ENCODE results near the gene SLC5A6. TPM values are rescaled to one million over a fixed set of nuclear protein-coding genes. Genes with fewer than 3 reads are reported as not detected.

SLC5A6 gene
- total RNA-seq, 2 donors from 2014 or later = 17.4 to 34.6 TPM

- Histone ChIP-seq H3K36me3 (replicated peaks in 1 of 2; ENCODE audit: insufficient read depth in 1 of 2, low read depth in 2 of 2) (peaks cover 0 to 18% of the 10 kb centered on the region in 2 donors), H3K27ac (no peak overlapping the region), H3K9me3 (no peaks in the 10 kb centered on the region), H3K4me3 (no peak overlapping the region), H3K4me1 (peaks cover 17% of the 10 kb centered on the region), H3K27me3 (no peaks in the 10 kb centered on the region)
- intact Hi-C loops (cut with DNase I) = no loop called here
- TF ChIP-seq POLR2A (IDR thresholded peaks at IDR 0.05) = no peak
- no peak for TF ChIP-seq CTCF (IDR thresholded peaks at IDR 0.05)
- 81 to 97% methylated on average over 3 of the region's 3 CpGs for WGBS, 2 donors
- no peak for ATAC-seq
- DNase-seq = no peak
Observed at GRCh38 chr2:27221166-27221565, 9.1 kb upstream of the SLC5A6 start.

- DNase-seq = no peak
- no peaks in the 10 kb centered on the region for H3K27me3 ChIP-seq
- intact Hi-C loops (cut with DNase I) = no loop called here
- no peak overlapping the region for H3K4me3 ChIP-seq
- H3K9me3 ChIP-seq = no peaks in the 10 kb centered on the region
- ATAC-seq = no peak
- no peak overlapping the region for H3K27ac ChIP-seq
- H3K4me1 ChIP-seq = peaks cover 17% of the 10 kb centered on the region
- TF ChIP-seq CTCF (IDR thresholded peaks at IDR 0.05) = no peak
- TF ChIP-seq POLR2A (IDR thresholded peaks at IDR 0.05) = no peak
- H3K36me3 ChIP-seq (replicated peaks in 1 of 2; ENCODE audit: insufficient read depth in 1 of 2, low read depth in 2 of 2) = peaks cover 0 to 12% of the 10 kb centered on the region in 2 donors
- 95 to 96% methylated on average over 7 of the region's 7 CpGs for whole genome bisulfite sequencing, 2 donors
Observed at GRCh38 chr2:27220091-27220490, 8.0 kb upstream of the SLC5A6 start.

GRCh38 chr2:27219091-27219490 lies 7.0 kb upstream of the SLC5A6 start:
- no peak for TF ChIP-seq POLR2A (IDR thresholded peaks at IDR 0.05)
- TF ChIP-seq CTCF (IDR thresholded peaks at IDR 0.05) = no peak
- Histone ChIP-seq H3K9me3 (no peaks in the 10 kb centered on the region), H3K27me3 (no peaks in the 10 kb centered on the region), H3K4me1 (peaks cover 17% of the 10 kb centered on the region), H3K4me3 (no peak overlapping the region), H3K27ac (no peak overlapping the region), H3K36me3 (replicated peaks in 1 of 2; ENCODE audit: insufficient read depth in 1 of 2, low read depth in 2 of 2) (peaks cover 0 to 6% of the 10 kb centered on the region in 2 donors)
- DNase-seq = no peak
- no peak for ATAC-seq
- WGBS, 2 donors = 77 to 84% methylated on average over 2 of the region's 2 CpGs
- intact Hi-C loops (cut with DNase I) = no loop called here

- no peak for TF ChIP-seq POLR2A (IDR thresholded peaks at IDR 0.05)
- no peak for TF ChIP-seq CTCF (IDR thresholded peaks at IDR 0.05)
- 81 to 85% methylated on average over 4 of the region's 4 CpGs for WGBS, 2 donors
- no peak for ATAC-seq
- Histone ChIP-seq H3K4me3 (no peak overlapping the region), H3K4me1 (peaks cover 17% of the 10 kb centered on the region), H3K27me3 (no peaks in the 10 kb centered on the region), H3K27ac (no peak overlapping the region), H3K9me3 (no peaks in the 10 kb centered on the region), H3K36me3 (replicated peaks in 1 of 2; ENCODE audit: insufficient read depth in 1 of 2, low read depth in 2 of 2) (peaks cover 0 to 5% of the 10 kb centered on the region in 2 donors)
- DNase-seq = no peak
- intact Hi-C loops (cut with DNase I) = no loop called here
Observed at GRCh38 chr2:27218614-27219013, 6.5 kb upstream of the SLC5A6 start.

Data from body of pancreas (tissue), 4 donors.